Measurements from ENCODE around the gene SQSTM1.

The SQSTM1 gene

GRCh38 chr5:179820483-179821297 is at the start of gene SQSTM1:
SQSTM1 (plus strand) TSS chr5:179820905; CDS start chr5:179820937, 32 bp downstream.
- Mint-ChIP-seq H3K27ac (peak within 1 kb of the TSS; percentile 81), H3K9me3 (no peaks in the 10 kb centered on the region), H3K27me3 (ENCODE audit: low read depth, poor library complexity) (peaks cover 16% of the 10 kb centered on the region), H3K36me3 (ENCODE audit: low read depth) (peaks cover 17% of the 10 kb centered on the region), H3K4me1 (peaks cover 41% of the 10 kb centered on the region), H3K4me3 (peak within 1 kb of the TSS; percentile 89)
- TF ChIP-seq CTCF (IDR thresholded peaks at IDR 0.05), result no peak
- DNase-seq, result peak; percentile 84

- peaks cover 82% of the 10 kb centered on the region for H3K36me3 Mint-ChIP-seq (ENCODE audit: low read depth)
- H3K9me3 Mint-ChIP-seq, result no peaks in the 10 kb centered on the region
- no peak for DNase-seq
- no peaks in the 10 kb centered on the region for H3K27me3 Mint-ChIP-seq (ENCODE audit: low read depth, poor library complexity)
- peaks cover 3% of the 10 kb centered on the region for H3K4me1 Mint-ChIP-seq
- H3K27ac Mint-ChIP-seq, result no peak overlapping the region
- no peak for TF ChIP-seq CTCF (IDR thresholded peaks at IDR 0.05)
- H3K4me3 Mint-ChIP-seq, result no peak overlapping the region
These were observed 49.3 kb upstream of the SQSTM1 start for GRCh38 chr5:179771311-179771895.

GRCh38 chr5:179772351-179772750 is 48.4 kb upstream of the SQSTM1 start:
- no peak overlapping the region for H3K4me3 Mint-ChIP-seq
- no peaks in the 10 kb centered on the region for H3K4me1 Mint-ChIP-seq
- no peak for DNase-seq
- H3K27ac Mint-ChIP-seq, result peak overlapping the region; percentile 68
- no peaks in the 10 kb centered on the region for H3K27me3 Mint-ChIP-seq (ENCODE audit: low read depth, poor library complexity)
- no peaks in the 10 kb centered on the region for H3K9me3 Mint-ChIP-seq
- H3K36me3 Mint-ChIP-seq (ENCODE audit: low read depth), result peaks cover 83% of the 10 kb centered on the region
- TF ChIP-seq CTCF (IDR thresholded peaks at IDR 0.05), result no peak

GRCh38 chr5:179773686-179774040 is 47.0 kb upstream of the SQSTM1 start:
- Mint-ChIP-seq H3K9me3 (no peaks in the 10 kb centered on the region), H3K36me3 (ENCODE audit: low read depth) (peaks cover 87% of the 10 kb centered on the region), H3K27me3 (ENCODE audit: low read depth, poor library complexity) (no peaks in the 10 kb centered on the region), H3K27ac (no peak overlapping the region), H3K4me3 (no peak overlapping the region), H3K4me1 (no peaks in the 10 kb centered on the region)
- TF ChIP-seq CTCF (IDR thresholded peaks at IDR 0.05), result no peak
- no peak for DNase-seq

- DNase-seq, result no peak
- peaks cover 3% of the 10 kb centered on the region for H3K27me3 Mint-ChIP-seq (ENCODE audit: low read depth, poor library complexity)
- H3K36me3 Mint-ChIP-seq (ENCODE audit: low read depth), result peaks cover 85% of the 10 kb centered on the region
- no peaks in the 10 kb centered on the region for H3K4me1 Mint-ChIP-seq
- no peak for TF ChIP-seq CTCF (IDR thresholded peaks at IDR 0.05)
- no peak overlapping the region for H3K27ac Mint-ChIP-seq
- H3K4me3 Mint-ChIP-seq, result no peak overlapping the region
- H3K9me3 Mint-ChIP-seq, result no peaks in the 10 kb centered on the region
These were observed 46.3 kb upstream of the SQSTM1 start for GRCh38 chr5:179774442-179774841.

Data from nephron progenitor cell (in vitro differentiated cells).